Gastrocnemius medialis (tissue), 4 donors: Measurements from ENCODE around the gene NANOS2. TPM values are rescaled to one million over a fixed set of nuclear protein-coding genes. Genes with fewer than 3 reads are reported as not detected.

Experiments used
- ATAC-seq, 2 donors: fragments of 150-250 bp; one replicate each; pipeline ENCODE4 v1.9.1; 2016
- DNase-seq, 2 donors: peaks; one replicate each; pipeline ENCODE4 v3.0.0-alpha.2; 2019
- H3K27ac ChIP-seq, 4 donors: fragments of 200-600 bp; sonication (generic); 1 replicate in 1 of 4; 2 replicates in 3 of 4; pipeline ENCODE4 v1.5.1; 2016 to 2018; ENCODE audit warnings: mild to moderate bottlenecking in 2 of 4, moderate library complexity in 1 of 4
- H3K27me3 ChIP-seq, 3 donors: fragments of 200-600 bp; sonication (generic) in 2 of 3; 1 replicate in 1 of 3; 2 replicates in 2 of 3; pipeline versions ENCODE4 v1.5.1 to v1.6.0; 2016 to 2019; ENCODE audit warnings: mild to moderate bottlenecking in 1 of 3, moderate library complexity in 1 of 3
- H3K36me3 ChIP-seq, 2 donors: fragments of 200-600 bp; sonication (generic) in 1 of 2; one replicate each; pipeline ENCODE4 v1.5.1; 2017 to 2018
- H3K4me1 ChIP-seq, 2 donors: fragments of 200-600 bp; sonication (generic) in 1 of 2; one replicate each; pipeline ENCODE4 v1.5.1; 2016 to 2017; ENCODE audit warnings: mild to moderate bottlenecking in 2 of 2
- H3K4me3 ChIP-seq, 4 donors: fragments of 200-600 bp; sonication (generic) in 3 of 4; 1 replicate in 1 of 4; 2 replicates in 3 of 4; pipeline ENCODE4 v1.5.1; 2016 to 2019; ENCODE audit warnings: mild to moderate bottlenecking in 2 of 4
- H3K9me3 ChIP-seq, 3 donors: fragments of 200-600 bp; sonication (generic) in 2 of 3; 1 replicate in 1 of 3; 2 replicates in 2 of 3; pipeline ENCODE4 v1.5.1; 2016 to 2019
- POLR2A ChIP-seq, 2 donors: fragments of 450-650 bp; IDR thresholded peaks; one replicate each; pipeline ENCODE4 v1.6.1; 2017; ENCODE audit warnings: antibody characterized with exemption in 2 of 2, mild to moderate bottlenecking in 2 of 2, moderate library complexity in 2 of 2
- in situ Hi-C, 4 donors: fragments of 200-750 bp; cut with MboI; loops; one replicate each; pipeline versions ENCODE4 v1.15.0 to v1.8.0; 2017; ENCODE audit warnings: low sequenced_read_pairs in 4 of 4
- intact Hi-C: fragments of 100-400 bp; cut with DNase I; formaldehyde crosslinking; loops from one replicate; pipeline ENCODE4 v1.15.1; 2023; ENCODE audit warnings: low total_unique reads
- total RNA-seq, 4 donors: library from RNA; depleted of rRNA; stranded (reverse); fragments of >200 nt; gene quantifications; one replicate each; pipeline versions ENCODE4 v1.1.0 to v1.2.3, GENCODE V29; 2016
- TF ChIP-seq, protein P1 (sequence below), 5 experiments: fragments of 450-650 bp in 3 of 5; fragments of 200-600 bp in 2 of 5; sonication (generic) in 2 of 5; IDR thresholded peaks in 4 of 5; conservative IDR thresholded peaks in 1 of 5; 1 replicate in 4 of 5; 2 replicates in 1 of 5; pipeline ENCODE4 v1.5.1; 2016 to 2019; ENCODE audit warnings: antibody characterized with exemption in 5 of 5, mild to moderate bottlenecking in 3 of 5, moderate library complexity in 3 of 5

NANOS2 gene
- total RNA-seq, 4 donors from 2014 or later: not detected

- H3K36me3 ChIP-seq: peaks cover 0 to 3% of the 10 kb centered on the region in 2 donors
- intact Hi-C loops (no loop called here), in situ Hi-C loops (no loop called here)
- no peak overlapping the region for H3K4me3 ChIP-seq
- H3K27me3 ChIP-seq: peaks cover 10 to 16% (median 10%) of the 10 kb centered on the region in 3 donors
- ATAC-seq (no peak), DNase-seq (no peak)
- H3K4me1 ChIP-seq: peaks cover 17 to 22% of the 10 kb centered on the region in 2 donors
- TF ChIP-seq POLR2A (IDR thresholded peaks at IDR 0.05): no peak
- TF ChIP-seq, protein P1, sequence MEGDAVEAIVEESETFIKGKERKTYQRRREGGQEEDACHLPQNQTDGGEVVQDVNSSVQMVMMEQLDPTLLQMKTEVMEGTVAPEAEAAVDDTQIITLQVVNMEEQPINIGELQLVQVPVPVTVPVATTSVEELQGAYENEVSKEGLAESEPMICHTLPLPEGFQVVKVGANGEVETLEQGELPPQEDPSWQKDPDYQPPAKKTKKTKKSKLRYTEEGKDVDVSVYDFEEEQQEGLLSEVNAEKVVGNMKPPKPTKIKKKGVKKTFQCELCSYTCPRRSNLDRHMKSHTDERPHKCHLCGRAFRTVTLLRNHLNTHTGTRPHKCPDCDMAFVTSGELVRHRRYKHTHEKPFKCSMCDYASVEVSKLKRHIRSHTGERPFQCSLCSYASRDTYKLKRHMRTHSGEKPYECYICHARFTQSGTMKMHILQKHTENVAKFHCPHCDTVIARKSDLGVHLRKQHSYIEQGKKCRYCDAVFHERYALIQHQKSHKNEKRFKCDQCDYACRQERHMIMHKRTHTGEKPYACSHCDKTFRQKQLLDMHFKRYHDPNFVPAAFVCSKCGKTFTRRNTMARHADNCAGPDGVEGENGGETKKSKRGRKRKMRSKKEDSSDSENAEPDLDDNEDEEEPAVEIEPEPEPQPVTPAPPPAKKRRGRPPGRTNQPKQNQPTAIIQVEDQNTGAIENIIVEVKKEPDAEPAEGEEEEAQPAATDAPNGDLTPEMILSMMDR (IDR thresholded peaks at IDR 0.05 in 4 of 5, conservative IDR thresholded peaks at IDR 0.05 in 1 of 5): no peak
- no peak overlapping the region for H3K27ac ChIP-seq
- no peaks in the 10 kb centered on the region for H3K9me3 ChIP-seq
These were observed 49.2 kb downstream of the NANOS2 start for GRCh38 chr19:45865269-45865948.

DNA sequence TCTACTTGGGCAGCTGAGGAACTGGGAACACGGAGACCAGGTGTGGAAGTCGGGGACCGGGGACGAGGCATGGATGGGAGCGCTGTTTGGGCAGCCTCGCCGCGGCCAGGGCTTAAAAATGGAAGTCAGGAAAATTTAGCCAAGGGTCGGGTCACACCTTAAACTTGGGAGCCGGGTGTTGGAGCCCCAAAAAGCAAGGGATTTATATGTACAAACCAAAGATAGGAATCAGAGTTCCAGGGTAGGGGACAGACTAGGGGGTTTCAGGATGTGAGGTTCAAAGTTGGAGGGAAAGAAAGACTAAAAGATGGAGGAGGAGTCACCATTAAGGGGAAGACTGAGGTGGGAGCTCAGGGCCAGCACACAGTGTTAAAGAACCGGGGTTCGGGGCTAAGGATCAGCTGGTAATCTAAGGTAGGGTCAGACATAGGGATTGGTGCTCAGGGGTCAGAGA, 49.9 kb downstream of the NANOS2 start:
- no peak for ATAC-seq
- H3K27ac ChIP-seq: no peak overlapping the region
- H3K36me3 ChIP-seq: peaks cover 0 to 6% of the 10 kb centered on the region in 2 donors
- peak overlapping the region in 3 of 4 donors; percentile 58 to 95 (median 62) for H3K4me3 ChIP-seq
- H3K27me3 ChIP-seq: peaks cover 10 to 16% (median 10%) of the 10 kb centered on the region in 3 donors
- peaks cover 17 to 22% of the 10 kb centered on the region in 2 donors for H3K4me1 ChIP-seq
- intact Hi-C loops (no loop called here), in situ Hi-C loops (no loop called here)
- TF ChIP-seq POLR2A (IDR thresholded peaks at IDR 0.05): no peak
- TF ChIP-seq, protein P1 (IDR thresholded peaks at IDR 0.05 in 4 of 5, conservative IDR thresholded peaks at IDR 0.05 in 1 of 5): no peak
- no peak for DNase-seq
- H3K9me3 ChIP-seq: no peaks in the 10 kb centered on the region

DNA sequence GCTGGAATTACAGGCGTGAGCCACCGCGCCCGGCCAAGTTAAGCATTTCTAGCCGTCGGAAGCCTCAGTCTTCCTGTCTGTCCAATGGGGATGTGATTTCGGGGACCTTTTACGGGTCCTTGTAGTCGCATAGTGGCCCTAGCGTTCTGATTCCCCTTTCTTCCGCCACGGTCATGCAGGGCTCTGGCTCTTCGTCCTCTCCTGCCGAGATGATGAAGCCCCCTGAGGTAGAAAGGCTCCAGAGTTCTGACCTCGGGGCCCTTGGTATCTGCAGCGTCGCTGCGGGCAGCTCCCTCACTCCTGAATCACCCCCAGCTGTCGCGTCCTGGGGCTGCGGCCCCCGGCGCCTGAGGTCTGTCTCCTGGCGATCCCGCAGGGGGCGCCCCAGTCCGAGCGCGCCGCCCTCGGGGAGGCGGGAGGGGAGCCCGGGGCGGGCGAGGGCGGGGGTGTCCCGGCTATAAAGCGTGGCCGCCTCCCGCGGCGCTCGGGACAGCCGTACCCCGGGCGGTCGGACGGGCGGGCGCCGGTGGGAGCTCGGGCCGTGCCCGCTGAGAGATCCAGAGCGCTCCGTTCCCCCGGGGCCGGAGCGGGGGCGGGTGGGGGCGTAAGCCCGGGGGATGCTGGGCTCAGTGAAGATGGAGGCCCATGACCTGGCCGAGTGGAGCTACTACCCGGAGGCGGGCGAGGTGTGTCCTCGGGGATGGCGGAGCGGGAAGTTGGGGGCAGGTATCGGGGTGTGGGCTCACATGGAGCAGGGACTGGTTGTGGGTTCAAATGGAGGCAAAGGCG, 50.5 kb downstream of the NANOS2 start, which contains the start of gene FOXA3:
Gene FOXA3 (plus strand): TSS at position 487 of the 789 bp plus-strand sequence. CDS start 131 bp downstream, at position 618.
- Histone ChIP-seq H3K4me1 (peaks cover 17 to 22% of the 10 kb centered on the region in 2 donors), H3K27ac (peak within 1 kb of the TSS in 1 of 4 donors; percentile 0), H3K36me3 (peaks cover 0 to 12% of the 10 kb centered on the region in 2 donors), H3K4me3 (peak within 1 kb of the TSS; percentile 58 to 95 (median 74)), H3K27me3 (peaks cover 10 to 16% (median 10%) of the 10 kb centered on the region in 3 donors), H3K9me3 (no peaks in the 10 kb centered on the region)
- ATAC-seq (peak in 1 of 2 donors; percentile 25), DNase-seq (peak in 1 of 2 donors; percentile 27)
- intact Hi-C loops: loop anchor here (1.0 to 2.0 kb wide), 4 partner anchors 22 to 131 kb away; partner anchors contain the start of genes CCDC61, IRF2BP1 and MYPOP
- no peak for TF ChIP-seq POLR2A (IDR thresholded peaks at IDR 0.05)
- TF ChIP-seq, protein P1 (IDR thresholded peaks at IDR 0.05 in 4 of 5, conservative IDR thresholded peaks at IDR 0.05 in 1 of 5): peak; percentile 60 to 81 (median 64)
- in situ Hi-C loops: no loop called here

DNA sequence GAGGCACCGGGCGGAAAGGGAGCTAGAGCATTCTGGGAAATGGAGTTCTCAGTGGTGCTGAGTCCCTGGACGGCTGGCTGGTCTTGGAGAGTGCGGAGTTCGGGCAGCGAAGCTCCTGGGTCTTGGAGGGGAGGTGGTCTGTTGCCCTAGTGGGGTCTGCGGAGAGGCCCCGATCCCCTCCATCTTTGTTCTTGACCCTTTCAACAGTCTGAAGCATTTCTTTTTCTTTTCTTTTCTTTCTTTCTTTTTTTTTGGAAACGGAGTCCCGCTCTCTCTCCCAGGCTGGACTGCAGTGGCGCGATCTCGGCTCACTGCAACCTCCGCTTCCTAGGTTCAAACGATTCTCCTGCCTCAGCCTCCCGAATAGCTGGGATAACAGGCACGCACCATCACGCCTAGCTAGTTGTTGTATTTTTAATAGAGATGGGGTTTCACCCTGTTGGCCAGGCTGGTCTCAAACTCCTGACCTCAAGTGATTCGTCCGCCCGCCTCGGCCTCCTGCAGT, 51.2 kb downstream of the NANOS2 start:
- Histone ChIP-seq H3K27me3 (peaks cover 10 to 16% (median 10%) of the 10 kb centered on the region in 3 donors), H3K36me3 (peaks cover 0 to 13% of the 10 kb centered on the region in 2 donors), H3K9me3 (no peaks in the 10 kb centered on the region), H3K4me1 (peaks cover 17 to 22% of the 10 kb centered on the region in 2 donors), H3K4me3 (peak overlapping the region; percentile 58 to 95 (median 74)), H3K27ac (peak overlapping the region in 1 of 4 donors; percentile 0)
- DNase-seq (no peak), ATAC-seq (peak; percentile 4 to 5)
- TF ChIP-seq, protein P1 (IDR thresholded peaks at IDR 0.05 in 4 of 5, conservative IDR thresholded peaks at IDR 0.05 in 1 of 5): no peak
- TF ChIP-seq POLR2A (IDR thresholded peaks at IDR 0.05): no peak
- intact Hi-C loops: loop anchor here (1.0 to 2.0 kb wide), 4 partner anchors 23 to 131 kb away; partner anchors contain the start of genes CCDC61, IRF2BP1 and MYPOP
- in situ Hi-C loops: no loop called here

Other genes with a start within 250 kb of the NANOS2 start
- gene GIPR, start 246.6 kb downstream of the NANOS2 start, total RNA-seq: not detected
- gene SNRPD2, start 222.8 kb downstream of the NANOS2 start, total RNA-seq: 100 to 1,000 TPM; 136 to 167 (median 144) TPM
- 1 to 10 TPM in 2 of 4 donors, under 1 TPM in 2; 0.80 to 1.4 (median 0.97) TPM for gene QPCTL, start 222.1 kb downstream of the NANOS2 start, total RNA-seq
- gene FBXO46, start 183.9 kb downstream of the NANOS2 start, total RNA-seq: 10 to 100 TPM in 1 of 4 donors, 1 to 10 TPM in 3; 6.6 to 14.3 (median 8.7) TPM
- gene MEIOSIN, start 181.3 kb downstream of the NANOS2 start, total RNA-seq: not detected
- 10 to 100 TPM in 2 of 4 donors, 1 to 10 TPM in 2; 8.2 to 12.2 (median 10.1) TPM for gene SIX5, start 145.5 kb downstream of the NANOS2 start, total RNA-seq
- 100 to 1,000 TPM in 2 of 4 donors, 10 to 100 TPM in 2; 93.0 to 196 (median 116) TPM for gene DMPK, start 132.3 kb downstream of the NANOS2 start, total RNA-seq
- gene DMWD, start 121.9 kb downstream of the NANOS2 start, total RNA-seq: 100 to 1,000 TPM in 1 of 4 donors, 10 to 100 TPM in 3; 38.6 to 111 (median 56.4) TPM
- not detected for gene RSPH6A, start 99.5 kb downstream of the NANOS2 start, total RNA-seq
- gene SYMPK, start 51.6 kb downstream of the NANOS2 start, total RNA-seq: 10 to 100 TPM; 14.1 to 64.6 (median 34.9) TPM
- not detected for gene FOXA3, start 50.5 kb downstream of the NANOS2 start, total RNA-seq
- 10 to 100 TPM; 17.1 to 40.6 (median 28.6) TPM for gene IRF2BP1, start 28.6 kb downstream of the NANOS2 start, total RNA-seq
- 10 to 100 TPM in 1 of 4 donors, 1 to 10 TPM in 3; 5.9 to 12.4 (median 6.3) TPM for gene MYPOP, start 12.2 kb downstream of the NANOS2 start, total RNA-seq
- gene NOVA2, start 59.1 kb upstream of the NANOS2 start, total RNA-seq: 1 to 10 TPM in 1 of 4 donors, under 1 TPM in 3; 0.44 to 1.1 (median 0.49) TPM
- gene CCDC61, start 80.7 kb upstream of the NANOS2 start, total RNA-seq: 1 to 10 TPM; 2.3 to 4.9 (median 3.4) TPM
- gene PGLYRP1, start 108.3 kb upstream of the NANOS2 start, total RNA-seq: not detected
- gene IGFL4, start 126.2 kb upstream of the NANOS2 start, total RNA-seq: not detected
- not detected for gene IGFL3, start 209.9 kb upstream of the NANOS2 start, total RNA-seq
- gene IGFL2, start 233.5 kb upstream of the NANOS2 start, total RNA-seq: not detected